SU-DHL-6 (cell line): Measurements from ENCODE around the gene MTMR11.
A peak's percentile ranks its signal among the peaks of the same experiment; 100 is the strongest.

Source experiments
- H2AFZ ChIP-seq: fragments of 200-600 bp; sonication (generic); 2 replicates; pipeline ENCODE4 v1.6.1; 2014; ENCODE audit warnings: low read depth, mild to moderate bottlenecking, moderate library complexity, mixed read lengths, antibody characterized with exemption, low read length; ENCODE audit not compliant: severe bottlenecking
- H3F3A ChIP-seq: fragments of 200-600 bp; shearing (Covaris generic); 2 replicates; pipeline ENCODE4 v1.6.0; 2016; ENCODE audit warnings: antibody characterized with exemption, mild to moderate bottlenecking; ENCODE audit not compliant: insufficient read depth
- H3K27ac ChIP-seq: fragments of 200-600 bp; sonication (generic); 2 replicates; pipeline ENCODE4 v1.5.1; 2016; ENCODE audit warnings: low read depth, mild to moderate bottlenecking, low read length, moderate library complexity, mixed read lengths
- H3K27me3 ChIP-seq: fragments of 200-600 bp; sonication (generic), shearing (Covaris generic); 2 replicates; pipeline ENCODE4 v1.6.0; 2014; ENCODE audit warnings: mild to moderate bottlenecking, low read length
- H3K36me3 ChIP-seq: fragments of 200-600 bp; sonication (generic); 2 replicates; pipeline ENCODE4 v1.6.1; 2014; ENCODE audit warnings: mild to moderate bottlenecking, low read length, mixed read lengths
- H3K4me2 ChIP-seq: fragments of 300-600, 200-600 bp; shearing (Covaris generic), sonication (generic); 2 replicates; pipeline ENCODE4 v1.6.0; 2014; ENCODE audit warnings: low read length, low read depth, mild to moderate bottlenecking; ENCODE audit not compliant: poor library complexity, severe bottlenecking
- H3K4me3 ChIP-seq: fragments of 200-600 bp; sonication (generic); 2 replicates; pipeline ENCODE4 v1.5.1; 2014; ENCODE audit warnings: antibody characterized with exemption, low read length, mild to moderate bottlenecking, mixed read lengths; ENCODE audit not compliant: insufficient read depth, poor library complexity, severe bottlenecking
- H3K79me2 ChIP-seq: fragments of 200-600 bp; sonication (generic); 2 replicates; pipeline ENCODE4 v1.6.1; 2014; ENCODE audit warnings: mild to moderate bottlenecking, low read length, moderate library complexity; ENCODE audit not compliant: insufficient read depth
- H3K9ac ChIP-seq: fragments of 200-600 bp; sonication (generic); 2 replicates; pipeline ENCODE4 v1.7.0; 2014; ENCODE audit warnings: mild to moderate bottlenecking, low read length
- H3K9me2 ChIP-seq: fragments of 200-600 bp; sonication (generic); replicated peaks from 2 replicates; pipeline ENCODE4 v1.6.1; 2014; ENCODE audit warnings: low read length; ENCODE audit not compliant: insufficient read depth
- H3K9me3 ChIP-seq: fragments of 200-600 bp; sonication (generic); 2 replicates; pipeline ENCODE4 v1.6.1; 2014; ENCODE audit warnings: low read length, mixed read lengths; ENCODE audit not compliant: insufficient read depth
- H4K20me1 ChIP-seq: fragments of 200-600 bp; sonication (generic); 2 replicates; pipeline ENCODE4 v1.6.1; 2014; ENCODE audit warnings: low read depth, mild to moderate bottlenecking, antibody characterized with exemption, low read length, moderate library complexity, mixed read lengths
- EZH2phosphoT487 ChIP-seq: fragments of 200-600 bp; sonication (generic), shearing (Covaris generic); conservative IDR thresholded peaks from 2 replicates; pipeline ENCODE4 v1.6.1; 2018; ENCODE audit warnings: mild to moderate bottlenecking, antibody characterized with exemption, low read length, moderate library complexity, mixed read lengths
- TF ChIP-seq, protein P1 (sequence below): fragments of 200-600 bp; sonication (generic); IDR thresholded peaks from one replicate; pipeline ENCODE4 v1.5.1; 2017; ENCODE audit warnings: antibody characterized with exemption, mild to moderate bottlenecking, low read length, moderate library complexity; ENCODE audit not compliant: insufficient read depth, poor library complexity, severe bottlenecking

Gene MTMR11

GRCh38 chr1:149927056-149927562, 9.6 kb downstream of the MTMR11 start:
- TF ChIP-seq EZH2phosphoT487 = no peak
- TF ChIP-seq, protein P1, sequence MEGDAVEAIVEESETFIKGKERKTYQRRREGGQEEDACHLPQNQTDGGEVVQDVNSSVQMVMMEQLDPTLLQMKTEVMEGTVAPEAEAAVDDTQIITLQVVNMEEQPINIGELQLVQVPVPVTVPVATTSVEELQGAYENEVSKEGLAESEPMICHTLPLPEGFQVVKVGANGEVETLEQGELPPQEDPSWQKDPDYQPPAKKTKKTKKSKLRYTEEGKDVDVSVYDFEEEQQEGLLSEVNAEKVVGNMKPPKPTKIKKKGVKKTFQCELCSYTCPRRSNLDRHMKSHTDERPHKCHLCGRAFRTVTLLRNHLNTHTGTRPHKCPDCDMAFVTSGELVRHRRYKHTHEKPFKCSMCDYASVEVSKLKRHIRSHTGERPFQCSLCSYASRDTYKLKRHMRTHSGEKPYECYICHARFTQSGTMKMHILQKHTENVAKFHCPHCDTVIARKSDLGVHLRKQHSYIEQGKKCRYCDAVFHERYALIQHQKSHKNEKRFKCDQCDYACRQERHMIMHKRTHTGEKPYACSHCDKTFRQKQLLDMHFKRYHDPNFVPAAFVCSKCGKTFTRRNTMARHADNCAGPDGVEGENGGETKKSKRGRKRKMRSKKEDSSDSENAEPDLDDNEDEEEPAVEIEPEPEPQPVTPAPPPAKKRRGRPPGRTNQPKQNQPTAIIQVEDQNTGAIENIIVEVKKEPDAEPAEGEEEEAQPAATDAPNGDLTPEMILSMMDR = no peak
- Histone ChIP-seq H3K9me3 (no peaks in the 10 kb centered on the region), H4K20me1 (no peaks in the 10 kb centered on the region), H3K36me3 (peaks cover 16% of the 10 kb centered on the region), H3K27me3 (no peaks in the 10 kb centered on the region), H2AFZ (peak overlapping the region; percentile 34), H3K4me3 (peak overlapping the region; percentile 93), H3K79me2 (peaks cover 16% of the 10 kb centered on the region), H3F3A (peaks cover 5% of the 10 kb centered on the region; the same call in 1 of the 2 replicates), H3K4me2 (peak overlapping the region; percentile 83), H3K9me2 (no peaks in the 10 kb centered on the region), H3K9ac (peak overlapping the region; percentile 71), H3K27ac (peak overlapping the region; percentile 74; the same call in 1 of the 2 replicates)

DNA sequence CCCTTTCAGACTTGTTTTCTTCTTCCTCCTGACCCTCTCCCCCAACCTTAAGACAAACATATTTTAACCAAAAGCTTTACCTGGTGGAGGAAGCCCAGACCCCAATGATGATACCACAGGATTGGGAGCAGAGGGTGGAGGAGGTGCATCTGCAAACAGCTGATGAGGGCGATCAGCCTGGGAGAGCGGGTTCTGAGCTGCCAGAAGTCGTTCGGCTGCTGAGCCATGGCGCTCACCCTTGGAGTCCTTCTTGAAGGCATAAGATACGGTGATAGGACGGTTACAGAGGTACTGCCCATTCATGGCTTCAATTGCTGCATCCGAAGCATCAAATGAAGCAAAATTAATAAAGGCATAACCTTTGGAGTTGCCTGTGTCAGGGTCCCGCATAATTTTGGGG, 10.4 kb downstream of the MTMR11 start:
- no peaks in the 10 kb centered on the region for H3K9me2 ChIP-seq
- no peaks in the 10 kb centered on the region for H3K9me3 ChIP-seq
- peaks cover 16% of the 10 kb centered on the region for H3K36me3 ChIP-seq
- no peaks in the 10 kb centered on the region for H4K20me1 ChIP-seq
- H2AFZ ChIP-seq = no peak overlapping the region
- peaks cover 5% of the 10 kb centered on the region; the same call in 1 of the 2 replicates for H3F3A ChIP-seq
- H3K4me3 ChIP-seq = peak overlapping the region; percentile 93
- H3K27ac ChIP-seq = no peak overlapping the region
- H3K27me3 ChIP-seq = no peaks in the 10 kb centered on the region
- H3K79me2 ChIP-seq = peaks cover 16% of the 10 kb centered on the region
- peak overlapping the region; percentile 83 for H3K4me2 ChIP-seq
- no peak for TF ChIP-seq EZH2phosphoT487
- TF ChIP-seq, protein P1 = no peak
- peak overlapping the region; percentile 71; the same call in 1 of the 2 replicates for H3K9ac ChIP-seq

- H3K9me3 ChIP-seq = no peaks in the 10 kb centered on the region
- H3F3A ChIP-seq = peaks cover 5% of the 10 kb centered on the region; the same call in 1 of the 2 replicates
- no peak overlapping the region for H2AFZ ChIP-seq
- H3K4me2 ChIP-seq = peak overlapping the region; percentile 83
- no peak overlapping the region for H3K4me3 ChIP-seq
- H3K9ac ChIP-seq = no peak overlapping the region
- H3K27me3 ChIP-seq = no peaks in the 10 kb centered on the region
- H3K36me3 ChIP-seq = peaks cover 16% of the 10 kb centered on the region
- H3K79me2 ChIP-seq = peaks cover 16% of the 10 kb centered on the region
- no peaks in the 10 kb centered on the region for H4K20me1 ChIP-seq
- H3K9me2 ChIP-seq = no peaks in the 10 kb centered on the region
- TF ChIP-seq, protein P1 = no peak
- TF ChIP-seq EZH2phosphoT487 = no peak
- no peak overlapping the region for H3K27ac ChIP-seq
These were observed 10.9 kb downstream of the MTMR11 start for GRCh38 chr1:149925751-149926150.
